Osteocyte (in vitro differentiated cells): ENCODE measurements around the gene ANKRD65. TPM values are rescaled to one million over a fixed set of nuclear protein-coding genes. Genes with fewer than 3 reads are reported as not detected.

ENCODE experiments used
- DNase-seq: peaks from one replicate; pipeline ENCODE4 v3.0.0; 2021; ENCODE audit warnings: mixed read lengths; ENCODE audit not compliant: unreplicated experiment; ENCODE audit errors: extremely low spot score
- H3K27ac Mint-ChIP-seq: one replicate; pipeline ENCODE4 v1.8.0; 2021; ENCODE audit warnings: mild to moderate bottlenecking, mixed read lengths; ENCODE audit not compliant: unreplicated experiment
- H3K27me3 Mint-ChIP-seq: one replicate; pipeline ENCODE4 v1.8.0; 2021; ENCODE audit warnings: mixed read lengths; ENCODE audit not compliant: unreplicated experiment
- H3K36me3 Mint-ChIP-seq: one replicate; pipeline ENCODE4 v1.8.0; 2021; ENCODE audit warnings: mixed read lengths; ENCODE audit not compliant: unreplicated experiment
- H3K4me1 Mint-ChIP-seq: one replicate; pipeline ENCODE4 v1.8.0; 2021; ENCODE audit warnings: mixed read lengths; ENCODE audit not compliant: unreplicated experiment
- H3K4me3 Mint-ChIP-seq: one replicate; pipeline ENCODE4 v1.8.0; 2021; ENCODE audit warnings: mild to moderate bottlenecking, moderate library complexity, mixed read lengths; ENCODE audit not compliant: unreplicated experiment
- H3K9me3 Mint-ChIP-seq: one replicate; pipeline ENCODE4 v1.8.0; 2021; ENCODE audit warnings: mixed read lengths; ENCODE audit not compliant: unreplicated experiment
- CTCF ChIP-seq: fragments of 200-600 bp; sonication (generic); IDR thresholded peaks from 2 replicates; pipeline ENCODE4 v1.5.0; 2021; ENCODE audit warnings: antibody characterized with exemption, mild to moderate bottlenecking, moderate library complexity
- total RNA-seq: library from RNA; stranded (reverse); gene quantifications from 2 replicates; pipeline ENCODE4 v1.2.1, GENCODE V29; 2021

Gene ANKRD65
- total RNA-seq, 1 donor from 2014 or later, result 0.21 TPM

GRCh38 chr1:1395166-1395565, 25.9 kb downstream of the ANKRD65 start:
- H3K27me3 Mint-ChIP-seq, result no peaks in the 10 kb centered on the region
- H3K36me3 Mint-ChIP-seq, result peaks cover 39% of the 10 kb centered on the region
- no peak for TF ChIP-seq CTCF
- no peak overlapping the region for H3K27ac Mint-ChIP-seq
- DNase-seq, result no peak
- no peaks in the 10 kb centered on the region for H3K9me3 Mint-ChIP-seq
- H3K4me1 Mint-ChIP-seq, result peaks cover 12% of the 10 kb centered on the region
- no peak overlapping the region for H3K4me3 Mint-ChIP-seq

- H3K4me3 Mint-ChIP-seq, result no peak overlapping the region
- peaks cover 45% of the 10 kb centered on the region for H3K36me3 Mint-ChIP-seq
- no peaks in the 10 kb centered on the region for H3K9me3 Mint-ChIP-seq
- no peak for TF ChIP-seq CTCF
- DNase-seq, result no peak
- H3K27me3 Mint-ChIP-seq, result no peaks in the 10 kb centered on the region
- H3K4me1 Mint-ChIP-seq, result peaks cover 9% of the 10 kb centered on the region
- no peak overlapping the region for H3K27ac Mint-ChIP-seq
Measured at GRCh38 chr1:1394116-1394515, 27.0 kb downstream of the ANKRD65 start.

GRCh38 chr1:1393428-1393827, 27.6 kb downstream of the ANKRD65 start:
- Mint-ChIP-seq H3K27me3 (no peaks in the 10 kb centered on the region), H3K27ac (no peak overlapping the region), H3K36me3 (peaks cover 49% of the 10 kb centered on the region), H3K9me3 (no peaks in the 10 kb centered on the region), H3K4me3 (no peak overlapping the region), H3K4me1 (peaks cover 9% of the 10 kb centered on the region)
- no peak for DNase-seq
- no peak for TF ChIP-seq CTCF

GRCh38 chr1:1393014-1393413, 28.1 kb downstream of the ANKRD65 start:
- Mint-ChIP-seq H3K27me3 (no peaks in the 10 kb centered on the region), H3K27ac (no peak overlapping the region), H3K4me1 (peaks cover 5% of the 10 kb centered on the region), H3K9me3 (no peaks in the 10 kb centered on the region), H3K36me3 (peaks cover 52% of the 10 kb centered on the region), H3K4me3 (no peak overlapping the region)
- no peak for DNase-seq
- no peak for TF ChIP-seq CTCF

GRCh38 chr1:1391225-1391624, 29.9 kb downstream of the ANKRD65 start:
- no peaks in the 10 kb centered on the region for H3K4me1 Mint-ChIP-seq
- TF ChIP-seq CTCF, result no peak
- peaks cover 69% of the 10 kb centered on the region for H3K36me3 Mint-ChIP-seq
- no peaks in the 10 kb centered on the region for H3K9me3 Mint-ChIP-seq
- H3K27ac Mint-ChIP-seq, result no peak overlapping the region
- no peaks in the 10 kb centered on the region for H3K27me3 Mint-ChIP-seq
- no peak overlapping the region for H3K4me3 Mint-ChIP-seq
- no peak for DNase-seq
